Thyroid gland (tissue), 4 donors: ENCODE results near the gene INPP5D.

Experiments
- POLR2A ChIP-seq, 2 donors: fragments of 450-650 bp; IDR thresholded peaks; one replicate each; pipeline ENCODE4 v1.6.1; 2017; ENCODE audit warnings: antibody characterized with exemption in 2 of 2, mild to moderate bottlenecking in 2 of 2, moderate library complexity in 1 of 2
- TF ChIP-seq, protein P1 (sequence below), 6 experiments: fragments of 200-600 bp in 3 of 6; fragments of 450-650 bp in 3 of 6; sonication (generic) in 3 of 6; IDR thresholded peaks; one replicate each; pipeline ENCODE4 v1.5.1; 2016 to 2019; ENCODE audit warnings: antibody characterized with exemption in 6 of 6, mild to moderate bottlenecking in 2 of 6, inconsistent platforms in 1 of 6, moderate library complexity in 1 of 6

DNA sequence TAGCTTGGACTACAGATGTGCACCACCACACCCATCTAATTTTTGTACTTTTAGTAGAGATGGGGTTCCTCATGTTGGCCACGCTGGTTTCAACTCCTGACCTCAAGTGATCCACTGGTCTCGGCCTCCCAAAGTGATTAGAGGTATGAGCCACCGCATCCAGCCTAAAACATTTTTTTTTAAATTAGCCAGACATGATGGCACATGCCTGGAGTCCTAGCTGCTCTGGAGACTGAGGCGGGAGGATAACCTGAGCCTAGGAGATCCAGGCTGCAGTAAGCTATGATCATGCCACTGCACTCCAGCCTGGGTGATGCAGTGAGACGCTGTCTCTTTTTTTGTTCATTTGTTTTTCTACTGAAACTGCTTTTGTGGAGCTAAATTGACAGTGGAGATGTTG, 126.7 kb downstream of the INPP5D start:
- no peak for TF ChIP-seq POLR2A (IDR thresholded peaks at IDR 0.05)
- TF ChIP-seq, protein P1, sequence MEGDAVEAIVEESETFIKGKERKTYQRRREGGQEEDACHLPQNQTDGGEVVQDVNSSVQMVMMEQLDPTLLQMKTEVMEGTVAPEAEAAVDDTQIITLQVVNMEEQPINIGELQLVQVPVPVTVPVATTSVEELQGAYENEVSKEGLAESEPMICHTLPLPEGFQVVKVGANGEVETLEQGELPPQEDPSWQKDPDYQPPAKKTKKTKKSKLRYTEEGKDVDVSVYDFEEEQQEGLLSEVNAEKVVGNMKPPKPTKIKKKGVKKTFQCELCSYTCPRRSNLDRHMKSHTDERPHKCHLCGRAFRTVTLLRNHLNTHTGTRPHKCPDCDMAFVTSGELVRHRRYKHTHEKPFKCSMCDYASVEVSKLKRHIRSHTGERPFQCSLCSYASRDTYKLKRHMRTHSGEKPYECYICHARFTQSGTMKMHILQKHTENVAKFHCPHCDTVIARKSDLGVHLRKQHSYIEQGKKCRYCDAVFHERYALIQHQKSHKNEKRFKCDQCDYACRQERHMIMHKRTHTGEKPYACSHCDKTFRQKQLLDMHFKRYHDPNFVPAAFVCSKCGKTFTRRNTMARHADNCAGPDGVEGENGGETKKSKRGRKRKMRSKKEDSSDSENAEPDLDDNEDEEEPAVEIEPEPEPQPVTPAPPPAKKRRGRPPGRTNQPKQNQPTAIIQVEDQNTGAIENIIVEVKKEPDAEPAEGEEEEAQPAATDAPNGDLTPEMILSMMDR (IDR thresholded peaks at IDR 0.05): no peak
